Testis (tissue), 3 donors: ENCODE results near the gene TWF2. TPM values are rescaled to one million over a fixed set of nuclear protein-coding genes. Genes with fewer than 3 reads are reported as not detected.

Experiments
- DNase-seq: peaks from one replicate; pipeline ENCODE4 v3.0.0-alpha.2; 2019
- H3K27ac ChIP-seq, 2 donors: fragments of 200-600 bp; sonication (generic); one replicate each; pipeline ENCODE4 v1.5.1; 2019
- H3K27me3 ChIP-seq: fragments of 200-600 bp; sonication (generic); one replicate; pipeline ENCODE4 v1.5.1; 2019
- H3K36me3 ChIP-seq: fragments of 200-600 bp; sonication (generic); one replicate; pipeline ENCODE4 v1.5.1; 2017; ENCODE audit warnings: low read depth; ENCODE audit errors: missing control alignments
- H3K4me1 ChIP-seq: fragments of 200-600 bp; sonication (generic); one replicate; pipeline ENCODE4 v1.5.1; 2019
- H3K4me3 ChIP-seq, 2 donors: fragments of 200-600 bp; sonication (generic); one replicate each; pipeline ENCODE4 v1.5.1; 2017 to 2019
- H3K9me3 ChIP-seq: fragments of 200-600 bp; sonication (generic); one replicate; pipeline ENCODE4 v1.5.1; 2017
- POLR2A ChIP-seq: fragments of 450-650 bp; IDR thresholded peaks from one replicate; pipeline ENCODE4 v1.6.1; 2017; ENCODE audit warnings: antibody characterized with exemption, mild to moderate bottlenecking, moderate library complexity
- WGBS, 2 donors: methylation state at CpG; one replicate each; pipeline ENCODE4 v1.1.5; 2018; 5-methylcytosine and 5-hydroxymethylcytosine counted together
- intact Hi-C: fragments of 100-400 bp; cut with DNase I; formaldehyde crosslinking; loops from one replicate; pipeline ENCODE4 v1.15.1; 2023; ENCODE audit warnings: low total_unique reads
- polyA plus RNA-seq: library from polyadenylated mRNA; stranded (reverse); fragments of 350-450 nt; fragmentation: Illumina TruSeq; extraction: RNeasy Lipid Tissue Mini Kit (QIAGEN cat#74804); gene quantifications from one replicate; pipeline ENCODE4 v1.2.3, GENCODE V29; 2014; ENCODE audit warnings: low read depth, low replicate concordance; ENCODE audit not compliant: insufficient read depth
- total RNA-seq, 2 donors: library from RNA; depleted of rRNA; stranded (reverse); fragments of >200 nt; gene quantifications; one replicate each; pipeline ENCODE4 v1.2.3, GENCODE V29; 2016
- TF ChIP-seq, protein P1 (sequence below), 3 experiments: fragments of 450-650 bp in 2 of 3; fragments of 200-600 bp in 1 of 3; sonication (generic) in 1 of 3; IDR thresholded peaks; one replicate each; pipeline ENCODE4 v1.5.1; 2016 to 2019; ENCODE audit warnings: antibody characterized with exemption in 3 of 3, mild to moderate bottlenecking in 2 of 3, moderate library complexity in 1 of 3

The TWF2 gene
- total and polyA plus RNA-seq, 3 donors from 2014 or later, result 30.0 to 58.1 (median 36.5) TPM

DNA sequence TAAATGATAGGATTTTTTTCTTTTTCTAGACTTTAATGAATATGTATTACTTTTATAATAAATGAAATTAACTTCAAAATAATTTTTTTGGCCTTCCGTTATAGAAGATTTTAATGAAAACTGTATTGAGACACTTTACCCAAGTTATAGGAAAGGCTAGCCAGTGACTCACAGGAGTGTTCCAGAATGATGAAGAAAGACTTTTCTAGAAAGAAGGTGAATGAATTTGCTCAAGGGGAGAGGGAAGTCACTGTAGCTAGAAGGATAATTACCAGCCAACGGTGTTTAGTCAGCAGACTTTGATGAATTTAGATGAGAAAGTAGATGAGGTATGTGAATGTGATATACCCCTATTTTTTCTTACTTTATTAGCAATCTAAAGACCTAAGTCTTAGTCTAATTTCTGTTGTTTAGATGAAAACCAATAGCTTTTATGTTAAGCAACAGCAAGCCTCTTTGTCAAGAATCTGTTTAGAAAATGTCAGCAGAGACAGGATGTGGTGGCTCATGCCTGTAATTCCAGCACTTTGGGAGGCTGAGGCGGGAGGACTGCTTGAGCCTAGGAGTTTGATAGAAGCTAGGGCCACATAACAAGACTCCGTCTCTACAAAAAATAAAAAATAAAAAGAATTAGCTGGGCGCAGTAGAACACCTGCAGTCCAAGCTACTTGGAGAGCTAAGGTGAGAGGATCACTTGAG, 37.8 kb downstream of the TWF2 start:
- peaks cover 25% of the 10 kb centered on the region for H3K4me1 ChIP-seq
- H3K36me3 ChIP-seq, result no peaks in the 10 kb centered on the region
- H3K4me3 ChIP-seq, result no peak overlapping the region
- no peaks in the 10 kb centered on the region for H3K9me3 ChIP-seq
- TF ChIP-seq POLR2A, result no peak
- H3K27ac ChIP-seq, result no peak overlapping the region
- no peak for DNase-seq
- no peaks in the 10 kb centered on the region for H3K27me3 ChIP-seq
- 88 to 94% methylated on average over 5 of the region's 5 CpGs for WGBS, 2 donors
- intact Hi-C loops, result no loop called here

DNA sequence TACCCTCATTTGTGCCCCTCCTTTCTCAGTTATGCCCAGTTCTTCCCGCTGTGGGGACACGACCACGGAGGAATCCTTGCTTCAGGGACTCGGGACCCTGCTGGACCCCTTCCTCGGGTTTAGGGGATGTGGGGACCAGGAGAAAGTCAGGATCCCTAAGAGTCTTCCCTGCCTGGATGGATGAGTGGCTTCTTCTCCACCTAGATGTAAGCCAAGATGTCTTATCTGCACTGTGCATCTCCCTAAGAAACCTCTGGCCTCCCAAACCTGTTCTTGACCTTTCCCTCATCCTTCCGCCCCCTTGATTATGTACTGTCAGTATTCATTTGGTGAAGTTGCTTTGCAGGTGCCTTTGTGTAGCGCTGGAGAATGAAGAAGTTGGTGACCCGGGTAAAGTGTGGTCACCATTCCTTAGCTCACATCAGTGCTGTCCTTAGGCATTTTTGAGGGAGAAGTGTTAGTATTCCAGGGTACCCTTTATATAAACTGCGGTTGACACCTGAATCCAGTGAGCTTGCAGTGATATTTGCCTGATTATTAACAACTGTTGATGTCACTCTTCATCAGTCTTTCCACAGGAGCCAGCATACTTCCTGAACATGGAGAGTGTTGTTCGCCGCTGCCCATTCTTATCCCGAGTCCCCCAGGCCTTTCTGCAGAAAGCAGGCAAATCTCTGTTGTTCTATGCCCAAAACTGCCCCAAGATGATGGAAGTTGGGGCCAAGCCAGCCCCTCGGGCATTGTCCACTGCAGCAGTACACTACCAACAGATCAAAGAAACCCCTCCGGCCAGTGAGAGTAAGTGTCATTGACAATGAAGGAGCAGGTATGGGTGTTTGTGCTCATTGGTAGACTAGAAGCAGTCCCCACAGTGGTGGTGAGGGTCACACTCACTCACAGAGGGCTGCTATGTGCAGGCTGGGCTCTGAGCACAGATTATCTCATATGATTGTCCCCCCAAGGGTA, 40.0 kb downstream of the TWF2 start:
- no peak for DNase-seq
- Histone ChIP-seq H3K9me3 (no peaks in the 10 kb centered on the region), H3K36me3 (no peaks in the 10 kb centered on the region), H3K27me3 (no peaks in the 10 kb centered on the region), H3K4me3 (peak overlapping the region; percentile 82 to 85), H3K27ac (peak overlapping the region; percentile 40 to 82), H3K4me1 (peaks cover 45% of the 10 kb centered on the region)
- TF ChIP-seq POLR2A, result no peak
- TF ChIP-seq, protein P1, sequence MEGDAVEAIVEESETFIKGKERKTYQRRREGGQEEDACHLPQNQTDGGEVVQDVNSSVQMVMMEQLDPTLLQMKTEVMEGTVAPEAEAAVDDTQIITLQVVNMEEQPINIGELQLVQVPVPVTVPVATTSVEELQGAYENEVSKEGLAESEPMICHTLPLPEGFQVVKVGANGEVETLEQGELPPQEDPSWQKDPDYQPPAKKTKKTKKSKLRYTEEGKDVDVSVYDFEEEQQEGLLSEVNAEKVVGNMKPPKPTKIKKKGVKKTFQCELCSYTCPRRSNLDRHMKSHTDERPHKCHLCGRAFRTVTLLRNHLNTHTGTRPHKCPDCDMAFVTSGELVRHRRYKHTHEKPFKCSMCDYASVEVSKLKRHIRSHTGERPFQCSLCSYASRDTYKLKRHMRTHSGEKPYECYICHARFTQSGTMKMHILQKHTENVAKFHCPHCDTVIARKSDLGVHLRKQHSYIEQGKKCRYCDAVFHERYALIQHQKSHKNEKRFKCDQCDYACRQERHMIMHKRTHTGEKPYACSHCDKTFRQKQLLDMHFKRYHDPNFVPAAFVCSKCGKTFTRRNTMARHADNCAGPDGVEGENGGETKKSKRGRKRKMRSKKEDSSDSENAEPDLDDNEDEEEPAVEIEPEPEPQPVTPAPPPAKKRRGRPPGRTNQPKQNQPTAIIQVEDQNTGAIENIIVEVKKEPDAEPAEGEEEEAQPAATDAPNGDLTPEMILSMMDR (IDR thresholded peaks at IDR 0.05), result no peak
- WGBS, 2 donors, result 32 to 40% methylated on average over 14 of the region's 14 CpGs
- intact Hi-C loops, result no loop called here

DNA sequence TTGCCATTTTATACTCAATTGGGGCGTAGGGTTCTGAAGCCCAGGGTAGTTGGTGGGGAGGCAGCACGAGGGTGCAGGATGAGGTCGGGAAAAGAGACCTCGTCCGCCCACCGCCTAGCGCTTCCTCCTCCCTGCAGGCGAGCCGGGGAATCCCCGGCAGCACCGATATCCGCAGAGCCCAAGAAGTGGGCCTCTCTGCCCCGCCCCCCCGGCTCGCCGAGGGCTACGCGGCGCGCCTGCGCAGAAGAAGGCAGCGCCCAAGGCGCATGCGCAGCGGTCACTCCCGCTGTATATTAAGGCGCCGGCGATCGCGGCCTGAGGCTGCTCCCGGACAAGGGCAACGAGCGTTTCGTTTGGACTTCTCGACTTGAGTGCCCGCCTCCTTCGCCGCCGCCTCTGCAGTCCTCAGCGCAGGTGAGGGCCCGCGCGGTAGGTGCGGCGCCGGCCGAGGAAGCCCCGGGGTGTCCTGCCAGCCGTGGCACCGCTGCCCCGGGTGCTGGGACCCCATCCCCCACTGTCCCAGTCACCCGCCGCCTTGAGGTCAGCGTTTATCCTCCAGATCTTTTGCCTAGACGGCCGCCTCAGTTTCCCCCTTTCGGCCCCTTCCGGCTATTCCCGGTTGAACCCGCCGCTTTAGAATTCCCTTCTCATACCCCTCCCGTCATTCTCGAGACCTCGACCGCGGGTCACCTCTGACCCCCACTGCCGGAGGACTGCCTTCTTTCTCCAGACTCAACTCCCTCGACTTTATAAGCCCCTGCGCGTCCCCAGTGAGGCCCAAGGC, 40.9 kb downstream of the TWF2 start, which contains the start of gene ALAS1:
TSS of gene ALAS1 (plus strand) at position 319 of the 784 bp plus-strand sequence. CDS start 1,082 bp downstream, outside the sequence.
- no peaks in the 10 kb centered on the region for H3K27me3 ChIP-seq
- DNase-seq, result peak; percentile 93
- no peaks in the 10 kb centered on the region for H3K9me3 ChIP-seq
- TF ChIP-seq POLR2A, result peak; percentile 80
- TF ChIP-seq, protein P1 (IDR thresholded peaks at IDR 0.05), result peak in 2 of 3 experiments; percentile 7 to 34
- intact Hi-C loops, result no loop called here
- peaks cover 45% of the 10 kb centered on the region for H3K4me1 ChIP-seq
- H3K36me3 ChIP-seq, result no peaks in the 10 kb centered on the region
- 0 to 1% methylated on average over 30 to 39 of the region's 71 CpGs for WGBS, 2 donors
- peak within 1 kb of the TSS; percentile 40 to 82 for H3K27ac ChIP-seq
- H3K4me3 ChIP-seq, result peak within 1 kb of the TSS; percentile 82 to 85

DNA sequence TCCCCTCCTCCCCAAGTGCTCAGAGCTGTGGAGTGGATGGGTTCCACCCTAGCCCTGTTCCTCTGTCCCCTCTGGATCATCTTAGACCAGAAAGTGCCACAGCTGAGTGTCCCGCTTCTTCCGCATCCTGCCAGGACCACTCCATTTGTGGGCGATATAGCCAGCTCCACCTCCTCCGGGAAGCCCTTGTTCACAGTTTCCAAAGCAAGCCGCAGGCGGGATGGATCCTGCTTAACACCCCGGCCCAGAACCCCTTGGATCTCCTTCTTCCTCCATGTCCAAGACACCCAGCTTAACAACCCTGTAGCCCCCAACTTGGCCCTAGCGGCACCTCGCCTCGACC, 41.5 kb downstream of the TWF2 start:
- Histone ChIP-seq H3K27me3 (no peaks in the 10 kb centered on the region), H3K27ac (peak overlapping the region; percentile 40 to 82), H3K4me1 (peaks cover 47% of the 10 kb centered on the region), H3K36me3 (no peaks in the 10 kb centered on the region), H3K4me3 (peak overlapping the region; percentile 82 to 85), H3K9me3 (no peaks in the 10 kb centered on the region)
- DNase-seq, result no peak
- no peak for TF ChIP-seq POLR2A
- TF ChIP-seq, protein P1 (IDR thresholded peaks at IDR 0.05), result no peak
- 32 to 44% methylated on average over 10 of the region's 10 CpGs for WGBS, 2 donors
- intact Hi-C loops, result no loop called here
